Bronchial epithelial cell (primary cell): Measurements from ENCODE around the gene ATF3. TPM values are rescaled to one million over a fixed set of nuclear protein-coding genes. Genes with fewer than 3 reads are reported as not detected.
A peak's percentile ranks its signal among the peaks of the same experiment; 100 is the strongest.

Source experiments
- DNase-seq: peaks from one replicate; pipeline ENCODE4 v3.0.0-alpha.2; 2010; ENCODE audit warnings: low read depth
- FAIRE-seq: peaks from 2 replicates; lab custom pipeline; 2011; peaks lifted over from hg19 to GRCh38; lab: Jason Lieb, UNC
- H3K27me3 ChIP-seq: 2 replicates; pipeline ENCODE4 v1.5.1; 2011; ENCODE audit warnings: low read length; ENCODE audit not compliant: control insufficient read depth, insufficient read depth
- H3K36me3 ChIP-seq: 2 replicates; pipeline ENCODE4 v1.5.1; 2011; ENCODE audit warnings: low read length; ENCODE audit not compliant: control insufficient read depth, insufficient read depth
- H3K4me3 ChIP-seq: 2 replicates; pipeline ENCODE4 v1.5.1; 2011; ENCODE audit warnings: mild to moderate bottlenecking, low read depth, low read length, control low read depth
- CTCF ChIP-seq: IDR thresholded peaks from 2 replicates; pipeline ENCODE4 v1.5.1; 2011; ENCODE audit warnings: mild to moderate bottlenecking, moderate library complexity, low read length, control low read depth, inconsistent platforms; ENCODE audit not compliant: insufficient read depth, severe bottlenecking
- total RNA-seq: library from RNA; depleted of rRNA; stranded (reverse); fragments of >200 nt; gene quantifications from 2 replicates; pipeline ENCODE4 v1.2.1, GENCODE V29; 2014

The ATF3 gene
- total RNA-seq, 1 donor from 2014 or later = 19.2 TPM

- no peak for FAIRE-seq
- peaks cover 2% of the 10 kb centered on the region for H3K27me3 ChIP-seq
- no peak for DNase-seq
- no peak for TF ChIP-seq CTCF
- H3K4me3 ChIP-seq = no peak overlapping the region
- H3K36me3 ChIP-seq = no peaks in the 10 kb centered on the region
Measured at GRCh38 chr1:212628813-212629415, 20.4 kb downstream of the ATF3 start.

- H3K36me3 ChIP-seq = no peaks in the 10 kb centered on the region
- FAIRE-seq (peak; percentile 13), DNase-seq (no peak)
- no peak overlapping the region for H3K4me3 ChIP-seq
- no peak for TF ChIP-seq CTCF
- peaks cover 2% of the 10 kb centered on the region for H3K27me3 ChIP-seq
Measured at GRCh38 chr1:212629450-212630157, 21.0 kb downstream of the ATF3 start.

GRCh38 chr1:212630158-212630900 is 21.8 kb downstream of the ATF3 start:
- DNase-seq = peak; percentile 28
- Histone ChIP-seq H3K36me3 (no peaks in the 10 kb centered on the region), H3K27me3 (peaks cover 2% of the 10 kb centered on the region), H3K4me3 (no peak overlapping the region)
- TF ChIP-seq CTCF = peak; percentile 85
- FAIRE-seq = no peak

GRCh38 chr1:212633161-212633560 is 24.6 kb downstream of the ATF3 start:
- H3K4me3 ChIP-seq = no peak overlapping the region

GRCh38 chr1:212634252-212634651 is 25.7 kb downstream of the ATF3 start:
- no peak overlapping the region for H3K4me3 ChIP-seq
- no peaks in the 10 kb centered on the region for H3K36me3 ChIP-seq
- TF ChIP-seq CTCF = no peak
- DNase-seq (no peak), FAIRE-seq (no peak)
- peaks cover 7% of the 10 kb centered on the region for H3K27me3 ChIP-seq

More at GRCh38 chr1:212633161-212633560, 24.6 kb downstream of the ATF3 start:
- TF ChIP-seq CTCF = no peak
- DNase-seq (no peak), FAIRE-seq (no peak)
- Histone ChIP-seq H3K36me3 (no peaks in the 10 kb centered on the region), H3K27me3 (peaks cover 2% of the 10 kb centered on the region)
